Measurements from ENCODE around the gene SRMS.

SRMS gene

GRCh38 chr20:63540417-63541186, 6.9 kb downstream of the SRMS start:
- no peak overlapping the region for H3K4me3 ChIP-seq (ENCODE audit: low read depth, low read length)
- H3K79me2 ChIP-seq (ENCODE audit: control insufficient read depth, insufficient read depth, low read length, unreplicated experiment) = no peaks in the 10 kb centered on the region
- H3K27me3 ChIP-seq (ENCODE audit: insufficient read depth, low read length) = no peaks in the 10 kb centered on the region
- H3K4me1 ChIP-seq (ENCODE audit: control insufficient read depth, insufficient read depth, low read length, unreplicated experiment) = peaks cover 15% of the 10 kb centered on the region
- no peak overlapping the region for H3K27ac ChIP-seq (ENCODE audit: low read depth, low read length)
- H2AFZ ChIP-seq (ENCODE audit: low read length, unreplicated experiment) = no peak overlapping the region
- H3K36me3 ChIP-seq (ENCODE audit: insufficient read depth, low read length) = no peaks in the 10 kb centered on the region

GRCh38 chr20:63539441-63540370, 7.8 kb downstream of the SRMS start:
- peaks cover 15% of the 10 kb centered on the region for H3K4me1 ChIP-seq (ENCODE audit: control insufficient read depth, insufficient read depth, low read length, unreplicated experiment)
- no peaks in the 10 kb centered on the region for H3K36me3 ChIP-seq (ENCODE audit: insufficient read depth, low read length)
- H3K4me3 ChIP-seq (ENCODE audit: low read depth, low read length) = no peak overlapping the region
- H2AFZ ChIP-seq (ENCODE audit: low read length, unreplicated experiment) = no peak overlapping the region
- H3K79me2 ChIP-seq (ENCODE audit: control insufficient read depth, insufficient read depth, low read length, unreplicated experiment) = no peaks in the 10 kb centered on the region
- H3K27ac ChIP-seq (ENCODE audit: low read depth, low read length) = no peak overlapping the region
- H3K27me3 ChIP-seq (ENCODE audit: insufficient read depth, low read length) = no peaks in the 10 kb centered on the region; the same call in 1 of the 2 replicates

- Histone ChIP-seq H3K4me1 (ENCODE audit: control insufficient read depth, insufficient read depth, low read length, unreplicated experiment) (peaks cover 15% of the 10 kb centered on the region), H3K36me3 (ENCODE audit: insufficient read depth, low read length) (no peaks in the 10 kb centered on the region), H3K27me3 (ENCODE audit: insufficient read depth, low read length) (no peaks in the 10 kb centered on the region; the same call in 1 of the 2 replicates), H3K27ac (ENCODE audit: low read depth, low read length) (no peak overlapping the region), H3K79me2 (ENCODE audit: control insufficient read depth, insufficient read depth, low read length, unreplicated experiment) (no peaks in the 10 kb centered on the region), H2AFZ (ENCODE audit: low read length, unreplicated experiment) (no peak overlapping the region), H3K4me3 (ENCODE audit: low read depth, low read length) (no peak overlapping the region)
Observed at GRCh38 chr20:63539092-63539430, 8.5 kb downstream of the SRMS start.

GRCh38 chr20:63538204-63539091, 9.1 kb downstream of the SRMS start:
- Histone ChIP-seq H2AFZ (ENCODE audit: low read length, unreplicated experiment) (no peak overlapping the region), H3K36me3 (ENCODE audit: insufficient read depth, low read length) (no peaks in the 10 kb centered on the region), H3K27ac (ENCODE audit: low read depth, low read length) (no peak overlapping the region), H3K4me1 (ENCODE audit: control insufficient read depth, insufficient read depth, low read length, unreplicated experiment) (peaks cover 15% of the 10 kb centered on the region), H3K4me3 (ENCODE audit: low read depth, low read length) (0 out of 2 replicates have a peak overlapping the region, but pooled peaks have one; percentile 55), H3K79me2 (ENCODE audit: control insufficient read depth, insufficient read depth, low read length, unreplicated experiment) (no peaks in the 10 kb centered on the region), H3K27me3 (ENCODE audit: insufficient read depth, low read length) (no peaks in the 10 kb centered on the region; the same call in 1 of the 2 replicates)

- no peak overlapping the region for H2AFZ ChIP-seq (ENCODE audit: low read length, unreplicated experiment)
- H3K36me3 ChIP-seq (ENCODE audit: insufficient read depth, low read length) = no peaks in the 10 kb centered on the region
- H3K27ac ChIP-seq (ENCODE audit: low read depth, low read length) = no peak overlapping the region
- H3K4me3 ChIP-seq (ENCODE audit: low read depth, low read length) = peak overlapping the region; percentile 55
- no peaks in the 10 kb centered on the region; the same call in 1 of the 2 replicates for H3K27me3 ChIP-seq (ENCODE audit: insufficient read depth, low read length)
- peaks cover 15% of the 10 kb centered on the region for H3K4me1 ChIP-seq (ENCODE audit: control insufficient read depth, insufficient read depth, low read length, unreplicated experiment)
- no peaks in the 10 kb centered on the region for H3K79me2 ChIP-seq (ENCODE audit: control insufficient read depth, insufficient read depth, low read length, unreplicated experiment)
Observed at GRCh38 chr20:63537525-63538203, 9.9 kb downstream of the SRMS start.

- Histone ChIP-seq H3K27me3 (ENCODE audit: insufficient read depth, low read length) (no peaks in the 10 kb centered on the region; the same call in 1 of the 2 replicates), H3K4me3 (ENCODE audit: low read depth, low read length) (peak within 1 kb of the TSS; percentile 55), H3K27ac (ENCODE audit: low read depth, low read length) (no peak within 1 kb of the TSS), H3K36me3 (ENCODE audit: insufficient read depth, low read length) (no peaks in the 10 kb centered on the region), H3K4me1 (ENCODE audit: control insufficient read depth, insufficient read depth, low read length, unreplicated experiment) (peaks cover 15% of the 10 kb centered on the region), H2AFZ (ENCODE audit: low read length, unreplicated experiment) (no peak within 1 kb of the TSS), H3K79me2 (ENCODE audit: control insufficient read depth, insufficient read depth, low read length, unreplicated experiment) (no peaks in the 10 kb centered on the region)
Observed at GRCh38 chr20:63536997-63537524, 10.5 kb downstream of the SRMS start, which contains the start of gene PTK6. PTK6 (minus strand) TSS chr20:63537376; CDS start chr20:63537314, 62 bp downstream.

GRCh38 chr20:63536241-63536977, 11.1 kb downstream of the SRMS start:
- H3K79me2 ChIP-seq (ENCODE audit: control insufficient read depth, insufficient read depth, low read length, unreplicated experiment) = no peaks in the 10 kb centered on the region
- H3K36me3 ChIP-seq (ENCODE audit: insufficient read depth, low read length) = no peaks in the 10 kb centered on the region
- H3K4me1 ChIP-seq (ENCODE audit: control insufficient read depth, insufficient read depth, low read length, unreplicated experiment) = peaks cover 15% of the 10 kb centered on the region
- no peak overlapping the region for H3K4me3 ChIP-seq (ENCODE audit: low read depth, low read length)
- H3K27me3 ChIP-seq (ENCODE audit: insufficient read depth, low read length) = no peaks in the 10 kb centered on the region; the same call in 1 of the 2 replicates
- H3K27ac ChIP-seq (ENCODE audit: low read depth, low read length) = no peak overlapping the region
- H2AFZ ChIP-seq (ENCODE audit: low read length, unreplicated experiment) = no peak overlapping the region

GRCh38 chr20:63534831-63535651, 12.5 kb downstream of the SRMS start:
- Histone ChIP-seq H3K27ac (ENCODE audit: low read depth, low read length) (no peak overlapping the region), H3K79me2 (ENCODE audit: control insufficient read depth, insufficient read depth, low read length, unreplicated experiment) (no peaks in the 10 kb centered on the region), H3K4me3 (ENCODE audit: low read depth, low read length) (no peak overlapping the region), H3K27me3 (ENCODE audit: insufficient read depth, low read length) (no peaks in the 10 kb centered on the region; the same call in 1 of the 2 replicates), H2AFZ (ENCODE audit: low read length, unreplicated experiment) (no peak overlapping the region), H3K36me3 (ENCODE audit: insufficient read depth, low read length) (no peaks in the 10 kb centered on the region), H3K4me1 (ENCODE audit: control insufficient read depth, insufficient read depth, low read length, unreplicated experiment) (peaks cover 15% of the 10 kb centered on the region)
